Measurements from ENCODE around the gene TRIM3. TPM values are rescaled to one million over a fixed set of nuclear protein-coding genes. Genes with fewer than 3 reads are reported as not detected.

The TRIM3 gene
- total RNA-seq, 1 experiment from 2014 or later, result 14.4 TPM

GRCh38 chr11:6415797-6416196 is 57.9 kb downstream of the TRIM3 start:
- Mint-ChIP-seq H3K27ac (no peak overlapping the region), H3K9me3 (no peaks in the 10 kb centered on the region), H3K4me1 (peaks cover 9 to 10% of the 10 kb centered on the region in 2 experiments), H3K27me3 (ENCODE audit: low read depth) (peaks cover 15% of the 10 kb centered on the region), H3K36me3 (ENCODE audit: insufficient read depth in 1 of 3, low read depth in 3 of 3) (no peaks in the 10 kb centered on the region), H3K4me3 (no peak overlapping the region)
- Histone ChIP-seq H3K27ac (ENCODE audit: insufficient read length, low read depth, low read length) (no peak overlapping the region), H3K27me3 (ENCODE audit: insufficient read depth, low read length) (peaks cover 5% of the 10 kb centered on the region; the same call in 1 of the 2 replicates), H3K18ac (ENCODE audit: insufficient read length, low read depth, low read length) (no peak overlapping the region), H3T11ph (ENCODE audit: low read length) (no peak overlapping the region), H3K79me2 (ENCODE audit: insufficient read depth, low read length) (no peaks in the 10 kb centered on the region), H3K23ac (ENCODE audit: insufficient read length, low read depth, low read length) (no peak overlapping the region), H4K91ac (ENCODE audit: insufficient read length, low read depth, low read length) (no peak overlapping the region), H3K56ac (ENCODE audit: insufficient read length, low read depth, low read length) (no peak overlapping the region), H3K9ac (ENCODE audit: extremely low read depth, insufficient read length, low read length) (no peak overlapping the region), H3K23me2 (ENCODE audit: insufficient read length, low read depth, low read length, poor library complexity, severe bottlenecking) (peaks cover 6% of the 10 kb centered on the region), H2BK120ac (ENCODE audit: low read depth, low read length, poor library complexity, severe bottlenecking) (no peak overlapping the region), H2BK20ac (ENCODE audit: low read depth, low read length, poor library complexity, severe bottlenecking) (no peak overlapping the region), H2AK5ac (ENCODE audit: insufficient read length, low read length) (no peak overlapping the region), H3K79me1 (ENCODE audit: insufficient read depth, low read depth, low read length, poor library complexity, severe bottlenecking) (no peaks in the 10 kb centered on the region), H4K20me1 (ENCODE audit: control insufficient read depth, insufficient read depth, insufficient read length) (no peaks in the 10 kb centered on the region), H2BK5ac (ENCODE audit: insufficient read length, low read length) (no peak overlapping the region), H4K8ac (replicated peaks; ENCODE audit: insufficient read length, low read depth, low read length) (no peak overlapping the region), H3K9me3 (ENCODE audit: control insufficient read depth, low read depth, low read length) (no peaks in the 10 kb centered on the region), H2AFZ (ENCODE audit: low read length) (no peak overlapping the region), H4K5ac (ENCODE audit: insufficient read length, low read depth, low read length) (no peak overlapping the region), H2BK12ac (ENCODE audit: insufficient read length, low read depth, low read length) (no peak overlapping the region), H3K14ac (ENCODE audit: insufficient read depth, low read length) (no peak overlapping the region), H3K4ac (ENCODE audit: low read depth, low read length) (no peak overlapping the region), H2BK15ac (ENCODE audit: low read depth, low read length) (no peak overlapping the region), H3K4me2 (ENCODE audit: insufficient read depth, insufficient read length, low read length) (no peak overlapping the region), H3K4me1 (ENCODE audit: insufficient read depth, low read length) (0 out of 2 replicates have a peak, but pooled peaks cover 3% of the 10 kb centered on the region)
- no CpG with 5 or more reads among the region's 6 CpGs for WGBS (ENCODE audit: extremely low coverage, insufficient read length, low lambda C conversion rate)
- DNase-seq, result no peak
- TF ChIP-seq CTCF (conservative IDR thresholded peaks at IDR 0.05), result no peak

Data from H9 (cell line).